Type B pancreatic cell (in vitro differentiated cells): Measurements from ENCODE around the gene LRRC56. TPM values are rescaled to one million over a fixed set of nuclear protein-coding genes. Genes with fewer than 3 reads are reported as not detected.

ENCODE experiments used
- DNase-seq: peaks from one replicate; pipeline ENCODE4 v3.0.0; 2021; ENCODE audit warnings: mixed read lengths; ENCODE audit not compliant: unreplicated experiment; ENCODE audit errors: extremely low spot score
- H3K27ac Mint-ChIP-seq: 2 replicates; pipeline ENCODE4 v1.8.0; 2021; ENCODE audit warnings: mild to moderate bottlenecking, mixed read lengths
- H3K27me3 Mint-ChIP-seq: 2 replicates; pipeline ENCODE4 v1.8.0; 2021; ENCODE audit warnings: mixed read lengths
- H3K36me3 Mint-ChIP-seq: 2 replicates; pipeline ENCODE4 v1.8.0; 2021; ENCODE audit warnings: mixed read lengths
- H3K4me1 Mint-ChIP-seq: one replicate; pipeline ENCODE4 v1.8.0; 2021; ENCODE audit warnings: mixed read lengths; ENCODE audit not compliant: unreplicated experiment
- H3K4me3 Mint-ChIP-seq: 2 replicates; pipeline ENCODE4 v1.8.0; 2021; ENCODE audit warnings: mild to moderate bottlenecking, mixed read lengths
- H3K9me3 Mint-ChIP-seq: 2 replicates; pipeline ENCODE4 v1.8.0; 2021; ENCODE audit warnings: mixed read lengths
- CTCF ChIP-seq: fragments of 200-600 bp; sonication (generic); conservative IDR thresholded peaks from 2 replicates; pipeline ENCODE4 v1.5.0; 2021; ENCODE audit warnings: antibody characterized with exemption, mild to moderate bottlenecking
- total RNA-seq: library from RNA; stranded (reverse); gene quantifications from 2 replicates; pipeline ENCODE4 v1.2.1, GENCODE V29; 2021; ENCODE audit warnings: low replicate concordance

The LRRC56 gene
- total RNA-seq, 1 donor from 2014 or later: 1.7 TPM

GRCh38 chr11:589798-590197 is 52.5 kb downstream of the LRRC56 start:
- Mint-ChIP-seq H3K27ac (no peak overlapping the region), H3K4me3 (no peak overlapping the region), H3K4me1 (no peaks in the 10 kb centered on the region), H3K27me3 (no peaks in the 10 kb centered on the region), H3K9me3 (no peaks in the 10 kb centered on the region), H3K36me3 (peaks cover 12% of the 10 kb centered on the region)
- no peak for DNase-seq
- no peak for TF ChIP-seq CTCF

- DNase-seq: no peak
- H3K9me3 Mint-ChIP-seq: no peaks in the 10 kb centered on the region
- H3K27me3 Mint-ChIP-seq: no peaks in the 10 kb centered on the region
- H3K4me3 Mint-ChIP-seq: no peak overlapping the region
- no peaks in the 10 kb centered on the region for H3K4me1 Mint-ChIP-seq
- no peak overlapping the region for H3K27ac Mint-ChIP-seq
- no peak for TF ChIP-seq CTCF
- H3K36me3 Mint-ChIP-seq: peaks cover 13% of the 10 kb centered on the region
These were observed 53.7 kb downstream of the LRRC56 start for GRCh38 chr11:590997-591396.

DNA sequence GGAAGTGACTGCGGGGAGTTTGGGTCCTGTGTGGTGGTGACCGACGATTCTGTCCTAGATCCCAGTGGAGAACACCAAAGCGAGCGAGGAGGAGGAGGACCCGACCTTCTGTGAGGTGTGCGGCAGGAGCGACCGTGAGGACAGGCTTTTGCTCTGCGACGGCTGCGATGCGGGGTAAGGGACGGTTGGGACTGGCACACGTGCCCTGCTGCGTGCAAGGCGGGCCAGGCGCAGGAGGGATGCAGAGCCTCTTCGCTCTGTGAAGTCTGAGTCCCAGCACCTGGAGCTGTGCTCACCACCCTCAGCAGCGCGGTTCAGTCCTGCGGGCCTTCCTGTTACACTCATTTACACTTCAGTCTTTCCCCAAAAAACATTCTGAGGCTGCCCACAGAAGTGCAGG is 55.2 kb downstream of the LRRC56 start:
- Mint-ChIP-seq H3K4me3 (no peak overlapping the region), H3K4me1 (no peaks in the 10 kb centered on the region), H3K36me3 (peaks cover 13% of the 10 kb centered on the region), H3K27me3 (no peaks in the 10 kb centered on the region), H3K9me3 (no peaks in the 10 kb centered on the region), H3K27ac (no peak overlapping the region)
- DNase-seq: no peak
- TF ChIP-seq CTCF: no peak

DNA sequence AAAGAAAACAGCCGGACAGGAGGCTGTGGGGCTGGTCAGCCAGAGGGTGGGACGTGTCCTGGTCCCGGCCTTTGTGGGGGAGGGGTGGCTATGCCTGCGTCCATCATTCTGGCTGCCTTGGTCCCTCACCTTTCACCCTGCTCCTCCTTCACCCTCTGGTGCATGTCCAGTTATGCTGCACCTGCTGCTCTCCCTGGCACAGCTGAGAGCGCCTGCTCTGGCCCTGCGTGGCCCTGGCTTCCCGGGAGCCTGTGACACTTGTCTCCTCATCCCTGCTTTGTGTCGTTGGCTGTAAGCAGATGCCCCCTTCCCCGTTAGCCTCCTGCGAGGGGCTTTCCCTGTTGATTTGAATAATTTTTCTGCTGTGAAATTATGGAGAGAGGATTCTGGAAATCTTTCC is 55.6 kb downstream of the LRRC56 start:
- no peaks in the 10 kb centered on the region for H3K4me1 Mint-ChIP-seq
- peaks cover 13% of the 10 kb centered on the region for H3K36me3 Mint-ChIP-seq
- no peak overlapping the region for H3K27ac Mint-ChIP-seq
- no peak overlapping the region for H3K4me3 Mint-ChIP-seq
- no peaks in the 10 kb centered on the region for H3K9me3 Mint-ChIP-seq
- TF ChIP-seq CTCF: no peak
- no peaks in the 10 kb centered on the region for H3K27me3 Mint-ChIP-seq
- no peak for DNase-seq

GRCh38 chr11:593347-593746 is 56.0 kb downstream of the LRRC56 start:
- no peaks in the 10 kb centered on the region for H3K4me1 Mint-ChIP-seq
- peaks cover 13% of the 10 kb centered on the region for H3K36me3 Mint-ChIP-seq
- no peaks in the 10 kb centered on the region for H3K27me3 Mint-ChIP-seq
- DNase-seq: no peak
- no peaks in the 10 kb centered on the region for H3K9me3 Mint-ChIP-seq
- no peak overlapping the region for H3K27ac Mint-ChIP-seq
- no peak for TF ChIP-seq CTCF
- H3K4me3 Mint-ChIP-seq: no peak overlapping the region

DNA sequence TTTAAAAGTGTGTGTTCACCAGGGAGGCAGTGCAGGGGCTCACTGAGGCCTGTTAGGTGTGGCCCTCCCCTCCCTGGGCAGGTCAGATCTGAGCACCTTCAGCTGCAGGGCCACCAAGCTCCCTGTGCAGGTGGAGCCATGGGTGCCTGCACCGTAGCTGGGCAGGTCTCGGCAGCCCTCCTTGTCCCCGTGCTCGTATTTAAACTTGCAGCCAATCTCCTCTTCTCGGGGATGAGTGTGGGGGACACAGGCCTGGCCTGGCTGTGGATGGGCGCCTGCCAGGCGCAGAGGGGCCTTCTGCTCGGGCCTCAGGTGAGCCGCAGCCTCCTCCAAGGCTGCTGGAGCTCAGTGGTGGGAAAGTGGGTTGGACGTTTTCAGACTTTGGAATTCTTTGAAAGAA is 58.1 kb downstream of the LRRC56 start:
- H3K27ac Mint-ChIP-seq: no peak overlapping the region
- no peak overlapping the region for H3K4me3 Mint-ChIP-seq
- no peaks in the 10 kb centered on the region for H3K4me1 Mint-ChIP-seq
- no peaks in the 10 kb centered on the region for H3K27me3 Mint-ChIP-seq
- no peak for DNase-seq
- TF ChIP-seq CTCF: no peak
- peaks cover 7% of the 10 kb centered on the region for H3K36me3 Mint-ChIP-seq
- no peaks in the 10 kb centered on the region for H3K9me3 Mint-ChIP-seq
